Activated CD4-positive, alpha-beta memory T cell treated with anti-CD3 and anti-CD28 coated beads for 36 hours (primary cell): Measurements from ENCODE around the gene KRTAP22-1. TPM values are rescaled to one million over a fixed set of nuclear protein-coding genes. Genes with fewer than 3 reads are reported as not detected.

ENCODE experiments used
- CTCF ChIA-PET: fragments of 350-600 bp; sonication (Branson Sonifier 250); formaldehyde crosslinking; loops from one replicate; lab custom pipeline; 2021; ENCODE audit warnings: antibody characterized with exemption, inconsistent platforms; lab: Charles Lee
- POLR2A ChIA-PET: fragments of 350-600 bp; sonication (Branson Sonifier 250); formaldehyde crosslinking; loops from one replicate; lab custom pipeline; 2021; ENCODE audit warnings: antibody characterized with exemption; lab: Charles Lee
- DNase-seq: peaks from one replicate; pipeline ENCODE4 v3.0.0-alpha.2; 2020
- H3K27ac Mint-ChIP-seq: one replicate; pipeline ENCODE4 v1.8.0; 2021; ENCODE audit warnings: mixed read lengths
- H3K27me3 Mint-ChIP-seq: one replicate; pipeline ENCODE4 v1.8.0; 2021; ENCODE audit warnings: mixed read lengths
- H3K36me3 Mint-ChIP-seq: one replicate; pipeline ENCODE4 v1.8.0; 2021; ENCODE audit warnings: mixed read lengths
- H3K4me1 Mint-ChIP-seq: one replicate; pipeline ENCODE4 v1.8.0; 2021; ENCODE audit warnings: low read depth, mixed read lengths
- H3K4me3 Mint-ChIP-seq: one replicate; pipeline ENCODE4 v1.8.0; 2021; ENCODE audit warnings: mild to moderate bottlenecking, mixed read lengths
- H3K9me3 Mint-ChIP-seq: one replicate; pipeline ENCODE4 v1.8.0; 2021; ENCODE audit warnings: mixed read lengths
- intact Hi-C: fragments of 100-400 bp; cut with micrococcal nuclease; formaldehyde crosslinking; loops from one replicate; pipeline ENCODE4 v1.15.1; 2023
- total RNA-seq, 2 experiments: library from RNA; stranded (reverse); gene quantifications; one replicate each; pipeline ENCODE4 v1.2.3, GENCODE V29; 2021

The KRTAP22-1 gene
- total RNA-seq, 2 experiments from 2014 or later, result not detected

- Mint-ChIP-seq H3K9me3 (no peaks in the 10 kb centered on the region), H3K27ac (no peak within 1 kb of the TSS), H3K36me3 (no peaks in the 10 kb centered on the region), H3K27me3 (no peaks in the 10 kb centered on the region), H3K4me1 (no peaks in the 10 kb centered on the region), H3K4me3 (no peak within 1 kb of the TSS)
- intact Hi-C loops, result no loop called here
- POLR2A ChIA-PET, result no interaction called here
- no peak for DNase-seq
- CTCF ChIA-PET, result no interaction called here
These were observed 34.0 kb downstream of the KRTAP22-1 start, which contains the start of gene KRTAP20-2 for GRCh38 chr21:30634906-30635305. Gene KRTAP20-2 (plus strand): TSS chr21:30635206. CDS start chr21:30635264, 58 bp downstream.

GRCh38 chr21:30638686-30639085 lies 37.8 kb downstream of the KRTAP22-1 start:
- POLR2A ChIA-PET, result no interaction called here
- no peaks in the 10 kb centered on the region for H3K27me3 Mint-ChIP-seq
- H3K4me1 Mint-ChIP-seq, result no peaks in the 10 kb centered on the region
- H3K4me3 Mint-ChIP-seq, result no peak overlapping the region
- H3K36me3 Mint-ChIP-seq, result no peaks in the 10 kb centered on the region
- H3K27ac Mint-ChIP-seq, result no peak overlapping the region
- no peak for DNase-seq
- intact Hi-C loops, result no loop called here
- CTCF ChIA-PET, result no interaction called here
- no peaks in the 10 kb centered on the region for H3K9me3 Mint-ChIP-seq

DNA sequence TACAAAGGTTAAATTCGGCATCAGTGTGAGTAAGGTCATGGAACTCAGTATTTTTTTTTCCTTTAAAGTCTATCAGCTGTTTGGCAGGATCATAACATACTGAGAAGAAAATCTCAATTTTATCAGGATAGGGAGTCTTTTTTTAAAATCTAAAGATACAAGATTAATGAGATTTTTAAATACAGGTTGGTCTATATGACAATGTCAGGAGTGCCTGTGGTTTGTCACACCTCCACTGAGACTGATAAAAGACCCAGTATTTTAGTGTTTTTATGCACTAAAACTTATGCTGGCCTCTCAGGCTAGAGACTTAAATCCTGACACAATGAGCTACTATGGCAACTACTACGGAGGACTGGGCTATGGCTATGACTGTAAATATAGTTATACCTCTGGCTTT lies 41.7 kb downstream of the KRTAP22-1 start, which contains the start of gene KRTAP20-3:
TSS of gene KRTAP20-3 (plus strand) at position 301 of the 400 bp plus-strand sequence.
- Mint-ChIP-seq H3K4me1 (no peaks in the 10 kb centered on the region), H3K4me3 (no peak within 1 kb of the TSS), H3K9me3 (no peaks in the 10 kb centered on the region), H3K27ac (no peak within 1 kb of the TSS), H3K27me3 (no peaks in the 10 kb centered on the region), H3K36me3 (no peaks in the 10 kb centered on the region)
- POLR2A ChIA-PET, result no interaction called here
- intact Hi-C loops, result no loop called here
- CTCF ChIA-PET, result no interaction called here
- no peak for DNase-seq

DNA sequence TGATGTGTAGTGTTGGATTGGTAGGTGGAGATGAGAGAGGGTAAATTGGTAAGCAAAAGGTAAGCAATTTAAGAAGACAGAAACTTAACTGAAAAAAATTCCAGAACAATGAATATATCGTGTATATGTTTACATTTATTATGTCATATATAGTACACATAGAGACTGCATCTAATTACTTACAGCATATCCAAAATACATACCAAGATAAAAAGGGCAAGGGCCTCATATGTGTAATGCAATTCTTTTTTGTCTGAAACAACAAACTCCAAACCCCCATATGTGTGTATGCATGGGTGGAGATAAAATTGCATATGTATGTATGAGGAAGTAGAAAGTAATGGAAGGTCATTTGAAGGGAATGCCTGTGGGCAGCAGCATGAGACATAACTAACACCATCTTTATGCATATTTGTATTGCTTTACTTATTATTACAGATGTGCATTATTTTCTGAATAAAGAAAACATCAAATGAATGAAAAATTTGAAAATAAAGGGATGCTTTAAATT lies 46.1 kb downstream of the KRTAP22-1 start:
- no peaks in the 10 kb centered on the region for H3K36me3 Mint-ChIP-seq
- no peak overlapping the region for H3K27ac Mint-ChIP-seq
- POLR2A ChIA-PET, result no interaction called here
- no peaks in the 10 kb centered on the region for H3K27me3 Mint-ChIP-seq
- no peak for DNase-seq
- intact Hi-C loops, result no loop called here
- H3K9me3 Mint-ChIP-seq, result no peaks in the 10 kb centered on the region
- H3K4me1 Mint-ChIP-seq, result no peaks in the 10 kb centered on the region
- CTCF ChIA-PET, result no interaction called here
- no peak overlapping the region for H3K4me3 Mint-ChIP-seq

Other genes with a start within 250 kb of the KRTAP22-1 start
- not detected for gene KRTAP13-2, start 228.8 kb upstream of the KRTAP22-1 start, total RNA-seq
- not detected for gene KRTAP13-1, start 205.1 kb upstream of the KRTAP22-1 start, total RNA-seq
- gene KRTAP13-3, start 175.2 kb upstream of the KRTAP22-1 start, total RNA-seq, result not detected
- gene KRTAP13-4, start 170.9 kb upstream of the KRTAP22-1 start, total RNA-seq, result not detected
- gene KRTAP15-1, start 160.8 kb upstream of the KRTAP22-1 start, total RNA-seq, result not detected
- not detected for gene KRTAP19-1, start 120.7 kb upstream of the KRTAP22-1 start, total RNA-seq
- gene KRTAP19-2, start 113.7 kb upstream of the KRTAP22-1 start, total RNA-seq, result not detected
- gene KRTAP19-3, start 109.1 kb upstream of the KRTAP22-1 start, total RNA-seq, result not detected
- not detected for gene KRTAP19-4, start 103.9 kb upstream of the KRTAP22-1 start, total RNA-seq
- gene KRTAP19-5, start 98.9 kb upstream of the KRTAP22-1 start, total RNA-seq, result not detected
- not detected for gene KRTAP19-6, start 59.2 kb upstream of the KRTAP22-1 start, total RNA-seq
- gene KRTAP19-7, start 39.8 kb upstream of the KRTAP22-1 start, total RNA-seq, result not detected
- gene KRTAP22-2, start 10.7 kb upstream of the KRTAP22-1 start, total RNA-seq, result not detected
- not detected for gene KRTAP6-3, start 8.6 kb upstream of the KRTAP22-1 start, total RNA-seq
- gene KRTAP6-2, start 2.2 kb upstream of the KRTAP22-1 start, total RNA-seq, result not detected
- gene KRTAP6-1, start 12.8 kb downstream of the KRTAP22-1 start, total RNA-seq, result not detected
- gene KRTAP20-1, start 15.3 kb downstream of the KRTAP22-1 start, total RNA-seq, result not detected
- not detected for gene KRTAP20-4, start 19.5 kb downstream of the KRTAP22-1 start, total RNA-seq
- gene KRTAP20-2, start 34.1 kb downstream of the KRTAP22-1 start, total RNA-seq, result not detected
- not detected for gene KRTAP20-3, start 41.8 kb downstream of the KRTAP22-1 start, total RNA-seq
- not detected for gene KRTAP21-3, start 117.7 kb downstream of the KRTAP22-1 start, total RNA-seq
- not detected for gene KRTAP21-2, start 146.2 kb downstream of the KRTAP22-1 start, total RNA-seq
- gene KRTAP21-1, start 154.3 kb downstream of the KRTAP22-1 start, total RNA-seq, result not detected
- not detected for gene KRTAP8-1, start 212.2 kb downstream of the KRTAP22-1 start, total RNA-seq
- gene KRTAP7-1, start 228.7 kb downstream of the KRTAP22-1 start, total RNA-seq, result not detected